Vagina (tissue), 2 donors: Measurements from ENCODE around the gene SMOC2.

Source experiments
- POLR2A ChIP-seq, 2 donors: fragments of 450-650 bp; IDR thresholded peaks; one replicate each; pipeline ENCODE4 v1.6.1; 2017; ENCODE audit warnings: antibody characterized with exemption in 2 of 2, mild to moderate bottlenecking in 2 of 2, moderate library complexity in 2 of 2
- TF ChIP-seq, protein P1 (sequence below), 3 experiments: fragments of 450-650 bp in 2 of 3; fragments of 200-600 bp in 1 of 3; sonication (generic) in 1 of 3; IDR thresholded peaks; one replicate each; pipeline ENCODE4 v1.5.1; 2017 to 2019; ENCODE audit warnings: antibody characterized with exemption in 3 of 3, mild to moderate bottlenecking in 2 of 3, moderate library complexity in 2 of 3

DNA sequence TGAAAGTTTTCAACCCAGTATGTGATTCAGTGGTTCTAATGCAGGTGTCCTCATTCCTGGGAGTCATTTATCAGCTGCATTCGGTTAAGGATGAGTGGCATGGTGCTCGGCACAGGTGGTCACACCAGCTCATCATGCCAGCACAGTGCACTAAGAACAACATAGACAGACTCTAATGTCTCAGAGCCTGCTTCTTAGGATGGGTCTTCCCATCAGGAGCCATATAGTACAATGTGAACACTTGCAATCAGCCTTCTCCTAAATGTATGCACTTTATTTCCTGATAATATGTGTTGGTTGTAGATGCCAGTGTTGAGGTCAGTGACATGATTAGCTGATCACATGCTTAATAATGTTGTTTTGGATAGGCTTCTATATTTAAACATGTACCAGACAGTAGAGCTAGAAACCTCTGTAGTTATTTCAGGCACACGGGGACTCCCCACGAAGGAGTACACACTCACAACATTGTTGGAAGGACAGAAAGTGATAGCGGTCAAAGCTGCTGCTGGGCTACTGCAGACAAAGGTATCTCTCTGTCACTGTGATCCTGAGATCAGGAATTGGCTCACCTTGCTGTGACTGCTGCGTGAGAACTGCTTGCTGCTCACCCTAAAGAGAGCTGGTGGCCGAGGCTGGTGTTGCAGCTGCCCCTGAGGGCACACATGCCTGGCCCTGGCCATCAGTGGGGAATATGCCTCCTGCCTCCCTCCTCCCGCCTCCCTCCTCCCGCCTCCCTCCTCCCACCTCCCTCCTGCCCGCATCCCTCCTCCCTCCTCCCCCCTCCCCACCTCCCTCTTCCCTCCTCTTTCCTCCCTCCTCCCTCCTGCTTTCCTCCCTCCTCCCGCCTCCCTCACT lies 195.4 kb downstream of the SMOC2 start:
- TF ChIP-seq, protein P1, sequence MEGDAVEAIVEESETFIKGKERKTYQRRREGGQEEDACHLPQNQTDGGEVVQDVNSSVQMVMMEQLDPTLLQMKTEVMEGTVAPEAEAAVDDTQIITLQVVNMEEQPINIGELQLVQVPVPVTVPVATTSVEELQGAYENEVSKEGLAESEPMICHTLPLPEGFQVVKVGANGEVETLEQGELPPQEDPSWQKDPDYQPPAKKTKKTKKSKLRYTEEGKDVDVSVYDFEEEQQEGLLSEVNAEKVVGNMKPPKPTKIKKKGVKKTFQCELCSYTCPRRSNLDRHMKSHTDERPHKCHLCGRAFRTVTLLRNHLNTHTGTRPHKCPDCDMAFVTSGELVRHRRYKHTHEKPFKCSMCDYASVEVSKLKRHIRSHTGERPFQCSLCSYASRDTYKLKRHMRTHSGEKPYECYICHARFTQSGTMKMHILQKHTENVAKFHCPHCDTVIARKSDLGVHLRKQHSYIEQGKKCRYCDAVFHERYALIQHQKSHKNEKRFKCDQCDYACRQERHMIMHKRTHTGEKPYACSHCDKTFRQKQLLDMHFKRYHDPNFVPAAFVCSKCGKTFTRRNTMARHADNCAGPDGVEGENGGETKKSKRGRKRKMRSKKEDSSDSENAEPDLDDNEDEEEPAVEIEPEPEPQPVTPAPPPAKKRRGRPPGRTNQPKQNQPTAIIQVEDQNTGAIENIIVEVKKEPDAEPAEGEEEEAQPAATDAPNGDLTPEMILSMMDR (IDR thresholded peaks at IDR 0.05) = no peak
- TF ChIP-seq POLR2A (IDR thresholded peaks at IDR 0.05) = no peak
